Lung (tissue), 12 donors: Measurements from ENCODE around the gene FOXP4. TPM values are rescaled to one million over a fixed set of nuclear protein-coding genes. Genes with fewer than 3 reads are reported as not detected.

Source experiments
- ATAC-seq: fragments of 200-7000 bp; cut with Tn5 transposase; one replicate; pipeline ENCODE4 v1.9.1; 2020; ENCODE audit warnings: moderate number of reproducible peaks; ENCODE audit not compliant: insufficient read depth, low FRiP score
- DNase-seq, 3 donors: peaks; one replicate each; pipeline ENCODE4 v3.0.0-alpha.2; 2013 to 2017
- H3K27ac ChIP-seq, 2 donors: one replicate each; pipeline ENCODE4 v1.5.1; 2013; ENCODE audit warnings: mild to moderate bottlenecking in 2 of 2, moderate library complexity in 2 of 2, control low read depth in 1 of 2, inconsistent platforms in 1 of 2, low read depth in 1 of 2, low read length in 1 of 2
- H3K27me3 ChIP-seq, 3 donors: one replicate each; pipeline ENCODE4 v1.5.1; 2013; ENCODE audit warnings: low read length in 2 of 3; ENCODE audit not compliant: control insufficient read depth in 3 of 3, insufficient read depth in 3 of 3
- H3K36me3 ChIP-seq, 4 donors: one replicate each; pipeline ENCODE4 v1.5.1; 2013; ENCODE audit warnings: low read length in 4 of 4, mild to moderate bottlenecking in 1 of 4, moderate library complexity in 1 of 4; ENCODE audit not compliant: control insufficient read depth in 4 of 4, insufficient read depth in 4 of 4
- H3K4me1 ChIP-seq, 5 donors: one replicate each; pipeline ENCODE4 v1.5.1; 2013; ENCODE audit warnings: low read length in 5 of 5, mild to moderate bottlenecking in 2 of 5, moderate library complexity in 1 of 5; ENCODE audit not compliant: control insufficient read depth in 5 of 5, insufficient read depth in 5 of 5
- H3K4me3 ChIP-seq: one replicate; pipeline ENCODE4 v1.5.1; 2013; ENCODE audit warnings: mild to moderate bottlenecking, control low read depth, moderate library complexity
- H3K9ac ChIP-seq, 2 donors: one replicate each; pipeline ENCODE4 v1.5.1; 2013; ENCODE audit warnings: low read length in 2 of 2, control low read depth in 1 of 2; ENCODE audit not compliant: insufficient read depth in 1 of 2
- H3K9me3 ChIP-seq, 4 donors: one replicate each; pipeline ENCODE4 v1.5.1; 2013; ENCODE audit warnings: low read length in 3 of 4, mild to moderate bottlenecking in 1 of 4, moderate library complexity in 1 of 4; ENCODE audit not compliant: control insufficient read depth in 4 of 4, insufficient read depth in 3 of 4
- CTCF ChIP-seq: IDR thresholded peaks from 2 replicates; pipeline ENCODE4 v1.5.1; 2012; ENCODE audit warnings: mild to moderate bottlenecking; ENCODE audit errors: control extremely low read depth, extremely low read depth
- WGBS, 2 donors: extraction: QIAGEN DNeasy Blood & Tissue Kit; methylation state at CpG; one replicate each; pipeline ENCODE4 v1.1.7; 2013; 5-methylcytosine and 5-hydroxymethylcytosine counted together
- polyA plus RNA-seq, 2 donors: library from polyadenylated mRNA; stranded (reverse); fragments of 200-250 nt; gene quantifications; one replicate each; pipeline ENCODE4 v1.2.1, GENCODE V29; 2013
- total RNA-seq, 2 donors: library from RNA; depleted of rRNA in 1 of 2; stranded (reverse); fragments of >200 nt in 1 of 2; gene quantifications; one replicate each; pipeline ENCODE4 v1.2.1, GENCODE V29; 2014 to 2021
- donor health status: control.
- donor health status: control.
- donor health status: Bipolar disorder and iron deficiency.
- donor health status: healthy.
- donor health status: DM: yes; HTN: yes; CAD: no.

Gene FOXP4
- total and polyA plus RNA-seq, 4 donors, result 12.8 to 35.0 (median 22.2) TPM

- peaks cover 0 to 1% (median 0%) of the 10 kb centered on the region in 4 donors for H3K9me3 ChIP-seq
- DNase-seq (peak; percentile 98 to 99 (median 99)), ATAC-seq (no peak)
- peaks cover 0 to 5% (median 0%) of the 10 kb centered on the region in 4 donors for H3K36me3 ChIP-seq
- H3K9ac ChIP-seq, result no peak overlapping the region
- no peak for TF ChIP-seq CTCF
- H3K27ac ChIP-seq, result no peak overlapping the region
- H3K4me3 ChIP-seq, result no peak overlapping the region
- WGBS, 2 donors, result 11 to 20% methylated on average over 4 of the region's 4 CpGs
- no peaks in the 10 kb centered on the region for H3K27me3 ChIP-seq
- H3K4me1 ChIP-seq, result peaks cover 0 to 74% (median 21%) of the 10 kb centered on the region in 5 donors
These were observed 88.5 kb downstream of the FOXP4 start for GRCh38 chr6:41634657-41635056.

- TF ChIP-seq CTCF, result no peak
- no peak overlapping the region for H3K4me3 ChIP-seq
- peaks cover 0 to 76% (median 24%) of the 10 kb centered on the region in 5 donors for H3K4me1 ChIP-seq
- H3K27ac ChIP-seq, result no peak overlapping the region
- no peak overlapping the region for H3K9ac ChIP-seq
- no peaks in the 10 kb centered on the region for H3K27me3 ChIP-seq
- no peaks in the 10 kb centered on the region for H3K9me3 ChIP-seq
- ATAC-seq, result no peak
- H3K36me3 ChIP-seq, result peaks cover 0 to 6% (median 0%) of the 10 kb centered on the region in 4 donors
- 71 to 81% methylated on average over 6 of the region's 6 CpGs for WGBS, 2 donors
- DNase-seq, result no peak
These were observed 89.2 kb downstream of the FOXP4 start for GRCh38 chr6:41635365-41635764.

GRCh38 chr6:41636833-41637193 is 90.6 kb downstream of the FOXP4 start:
- TF ChIP-seq CTCF, result no peak
- H3K27me3 ChIP-seq, result no peaks in the 10 kb centered on the region
- H3K4me3 ChIP-seq, result no peak overlapping the region
- no peaks in the 10 kb centered on the region for H3K9me3 ChIP-seq
- no peak overlapping the region for H3K9ac ChIP-seq
- peaks cover 0 to 6% (median 0%) of the 10 kb centered on the region in 4 donors for H3K36me3 ChIP-seq
- no peak overlapping the region for H3K27ac ChIP-seq
- peaks cover 0 to 76% (median 36%) of the 10 kb centered on the region in 5 donors for H3K4me1 ChIP-seq
- peak; percentile 48 for ATAC-seq
- peak in 2 of 3 donors; percentile 72 to 77 for DNase-seq
- WGBS, 2 donors, result 35 to 67% methylated on average over 21 to 31 of the region's 31 CpGs
